Astrocyte of the cerebellum (primary cell): Measurements from ENCODE around the gene NXPH2.
"Not testable (repeated sequence)": the region's sequence is repeated elsewhere in the genome, so short reads cannot be mapped to it uniquely, and the experiment has no call there.

Experiments
- DNase-seq: peaks from one replicate; pipeline ENCODE4 v3.0.0-alpha.2; 2011; ENCODE audit warnings: low read depth
- H3K4me3 ChIP-seq: 2 replicates; pipeline ENCODE4 v1.5.1; 2011; ENCODE audit warnings: mild to moderate bottlenecking, low read depth, low read length, moderate library complexity
- CTCF ChIP-seq: IDR thresholded peaks from 2 replicates; pipeline ENCODE4 v1.5.1; 2012; ENCODE audit warnings: low read length, low read depth, moderate library complexity, mild to moderate bottlenecking; ENCODE audit errors: missing control alignments
- in situ Hi-C: cut with HindIII; loops from 2 replicates; pipeline ENCODE4 v1.10.0; 2017; ENCODE audit warnings: low sequenced_read_pairs

The NXPH2 gene

GRCh38 chr2:138742441-138743057, 37.6 kb downstream of the NXPH2 start:
- TF ChIP-seq CTCF = no peak
- no peak for DNase-seq
- in situ Hi-C loops = no loop called here

DNA sequence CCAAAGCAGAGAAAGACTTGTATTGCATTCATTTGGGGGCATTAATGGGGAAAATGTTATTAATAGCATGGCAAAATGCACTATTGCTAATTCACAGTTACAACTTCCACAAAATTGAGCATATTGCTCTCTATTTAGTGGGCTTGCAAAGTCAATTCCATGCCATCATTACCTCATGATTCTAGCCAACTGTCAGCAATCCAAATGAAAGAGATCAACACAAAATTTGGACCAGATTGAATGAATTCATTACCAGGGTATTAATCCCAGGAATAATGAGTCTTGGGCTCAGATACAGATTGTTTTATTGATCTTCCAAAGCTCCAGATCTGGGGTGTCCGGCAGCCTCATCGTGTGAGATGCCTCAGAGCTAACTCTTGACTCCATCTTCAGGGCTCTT, 38.3 kb downstream of the NXPH2 start:
- in situ Hi-C loops = no loop called here
- H3K4me3 ChIP-seq = no peak overlapping the region
- no peak for TF ChIP-seq CTCF
- DNase-seq = no peak

More at GRCh38 chr2:138742441-138743057, 37.6 kb downstream of the NXPH2 start:
- H3K4me3 ChIP-seq = no peak overlapping the region

- H3K4me3 ChIP-seq, DNase-seq, in situ Hi-C loops: not testable (repeated sequence)
Measured at GRCh38 chr2:138737009-138737554, 43.1 kb downstream of the NXPH2 start.

DNA sequence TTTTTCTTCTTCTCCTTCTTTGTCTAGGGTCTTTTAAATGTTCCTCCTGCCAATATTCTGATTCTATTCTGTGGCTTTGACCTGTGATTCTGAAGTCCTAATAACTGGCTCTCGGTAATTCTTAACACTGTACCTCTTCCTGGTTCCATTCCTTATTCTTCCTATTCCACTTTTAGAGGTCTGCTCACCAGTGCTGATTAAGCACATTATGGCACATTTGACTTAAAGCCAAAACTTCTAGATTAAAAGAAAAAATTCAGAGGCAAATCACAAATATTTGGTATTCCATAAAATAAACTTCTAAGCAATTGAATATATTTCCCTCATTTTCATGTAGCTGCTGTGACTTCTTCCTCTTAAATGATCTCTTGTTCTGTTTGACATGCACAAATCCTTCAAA, 47.5 kb downstream of the NXPH2 start:
- in situ Hi-C loops = no loop called here
- no peak overlapping the region for H3K4me3 ChIP-seq
- DNase-seq = no peak
- no peak for TF ChIP-seq CTCF

DNA sequence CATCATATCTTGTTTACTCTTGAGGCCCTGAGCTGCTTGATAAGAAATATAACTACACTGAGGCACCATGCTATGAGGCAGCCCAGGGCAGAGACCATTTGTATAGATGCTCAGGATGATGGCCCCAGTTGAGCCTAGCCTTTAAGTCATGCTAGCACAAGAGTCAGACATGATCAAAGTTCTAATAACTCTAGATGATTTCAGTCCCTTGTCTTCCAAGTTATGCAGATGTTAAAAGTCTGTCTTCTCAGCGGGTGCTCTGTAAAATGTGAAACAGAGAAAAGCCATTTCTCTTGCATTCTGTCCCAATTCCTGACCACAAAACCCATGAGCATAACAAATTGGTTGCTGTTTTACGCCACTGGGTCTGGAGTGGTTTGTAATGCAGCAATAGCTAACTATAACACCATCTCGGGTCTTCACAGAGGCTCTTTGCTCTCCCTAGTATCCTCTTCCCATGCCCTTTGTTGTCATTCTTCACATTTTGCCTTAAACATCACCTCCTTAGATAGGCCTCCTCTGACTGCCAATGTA, 49.6 kb downstream of the NXPH2 start:
- in situ Hi-C loops = no loop called here
- H3K4me3 ChIP-seq = no peak overlapping the region
- TF ChIP-seq CTCF = no peak
- DNase-seq = no peak

- no peak for TF ChIP-seq CTCF
- no peak overlapping the region for H3K4me3 ChIP-seq
- no peak for DNase-seq
- in situ Hi-C loops = no loop called here
Measured at GRCh38 chr2:138727956-138728355, 52.2 kb downstream of the NXPH2 start.

DNA sequence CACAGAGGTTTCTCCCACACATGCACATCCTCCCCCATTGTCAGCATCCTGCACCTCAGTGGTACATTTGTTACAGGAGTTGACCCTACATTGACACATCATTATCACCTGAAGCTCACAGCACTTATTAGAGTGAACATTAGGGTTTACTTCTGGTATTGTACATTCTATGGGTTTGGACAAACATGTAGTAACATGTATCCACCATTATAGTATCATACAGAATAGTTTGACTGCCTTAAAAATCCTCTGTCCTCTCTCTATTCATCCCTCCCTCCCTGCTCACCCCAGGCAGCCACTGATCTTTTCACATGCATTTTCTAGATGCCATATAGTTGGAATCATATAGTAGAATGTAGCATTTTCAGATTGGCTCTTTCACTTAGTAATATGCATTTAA, 53.5 kb downstream of the NXPH2 start:
- no peak overlapping the region for H3K4me3 ChIP-seq
- no peak for TF ChIP-seq CTCF
- no peak for DNase-seq
- in situ Hi-C loops = no loop called here
